Omental fat pad (tissue), 4 donors: Measurements from ENCODE around the gene OR6F1. TPM values are rescaled to one million over a fixed set of nuclear protein-coding genes. Genes with fewer than 3 reads are reported as not detected.
"Not testable (repeated sequence)": the region's sequence is repeated elsewhere in the genome, so short reads cannot be mapped to it uniquely, and the experiment has no call there.

Source experiments
- ATAC-seq: fragments of 150-250 bp; one replicate; pipeline ENCODE4 v1.9.1; 2016; ENCODE audit warnings: mild to moderate bottlenecking, moderate library complexity; ENCODE audit not compliant: low FRiP score
- DNase-seq: peaks from one replicate; pipeline ENCODE4 v3.0.0-alpha.2; 2019; ENCODE audit warnings: low spot score
- total RNA-seq, 4 donors: library from RNA; depleted of rRNA; stranded (reverse); fragments of >200 nt; gene quantifications; one replicate each; pipeline ENCODE4 v1.1.0, GENCODE V29; 2016
- TF ChIP-seq, protein P1 (sequence below), 3 donors: fragments of 450-650 bp; IDR thresholded peaks; one replicate each; pipeline ENCODE4 v1.5.1; 2016 to 2017; ENCODE audit warnings: antibody characterized with exemption in 3 of 3, mild to moderate bottlenecking in 3 of 3, moderate library complexity in 2 of 3

Gene OR6F1
- total RNA-seq, 4 donors from 2014 or later: not detected

DNA sequence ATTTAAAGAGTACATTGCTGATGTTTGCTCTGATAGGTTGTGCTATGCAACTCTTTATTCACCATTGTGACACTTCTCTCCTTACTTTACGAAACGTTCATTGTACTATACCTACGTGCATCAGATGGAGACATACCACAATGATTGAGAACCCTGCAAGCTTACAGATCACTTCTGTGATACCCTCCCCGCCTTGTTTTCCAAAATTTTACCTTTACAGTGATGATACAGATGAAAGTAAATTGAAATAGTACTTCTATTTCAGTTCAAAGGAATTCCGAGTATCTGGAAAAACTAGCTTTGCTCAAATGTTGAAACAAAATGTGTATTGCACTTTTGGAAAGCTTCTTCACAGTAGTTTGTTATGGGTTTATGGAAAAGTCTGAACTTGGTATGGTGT lies 25.3 kb upstream of the OR6F1 start:
- ATAC-seq (no peak), DNase-seq (no peak)
- TF ChIP-seq, protein P1, sequence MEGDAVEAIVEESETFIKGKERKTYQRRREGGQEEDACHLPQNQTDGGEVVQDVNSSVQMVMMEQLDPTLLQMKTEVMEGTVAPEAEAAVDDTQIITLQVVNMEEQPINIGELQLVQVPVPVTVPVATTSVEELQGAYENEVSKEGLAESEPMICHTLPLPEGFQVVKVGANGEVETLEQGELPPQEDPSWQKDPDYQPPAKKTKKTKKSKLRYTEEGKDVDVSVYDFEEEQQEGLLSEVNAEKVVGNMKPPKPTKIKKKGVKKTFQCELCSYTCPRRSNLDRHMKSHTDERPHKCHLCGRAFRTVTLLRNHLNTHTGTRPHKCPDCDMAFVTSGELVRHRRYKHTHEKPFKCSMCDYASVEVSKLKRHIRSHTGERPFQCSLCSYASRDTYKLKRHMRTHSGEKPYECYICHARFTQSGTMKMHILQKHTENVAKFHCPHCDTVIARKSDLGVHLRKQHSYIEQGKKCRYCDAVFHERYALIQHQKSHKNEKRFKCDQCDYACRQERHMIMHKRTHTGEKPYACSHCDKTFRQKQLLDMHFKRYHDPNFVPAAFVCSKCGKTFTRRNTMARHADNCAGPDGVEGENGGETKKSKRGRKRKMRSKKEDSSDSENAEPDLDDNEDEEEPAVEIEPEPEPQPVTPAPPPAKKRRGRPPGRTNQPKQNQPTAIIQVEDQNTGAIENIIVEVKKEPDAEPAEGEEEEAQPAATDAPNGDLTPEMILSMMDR (IDR thresholded peaks at IDR 0.05): no peak

DNA sequence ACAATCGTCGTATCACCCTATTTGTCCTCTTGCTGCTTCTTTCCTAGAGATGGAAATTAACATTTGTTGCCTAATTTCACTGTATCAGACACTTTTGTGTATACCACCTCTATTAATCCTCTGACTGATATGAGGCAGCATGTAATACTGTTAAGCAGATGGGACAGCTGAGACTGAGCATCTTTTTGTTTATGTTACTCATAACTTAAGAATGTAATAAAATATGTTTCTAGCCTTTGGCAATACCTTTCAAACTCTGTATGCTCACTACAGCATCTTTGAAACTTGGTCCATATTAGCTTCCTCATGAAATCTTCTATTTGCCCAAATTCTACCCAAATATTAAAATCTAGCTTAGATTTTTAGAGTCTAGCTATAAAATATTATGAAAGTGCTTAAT lies 24.3 kb upstream of the OR6F1 start:
- TF ChIP-seq, protein P1 (IDR thresholded peaks at IDR 0.05): no peak
- DNase-seq (no peak), ATAC-seq (no peak)

DNA sequence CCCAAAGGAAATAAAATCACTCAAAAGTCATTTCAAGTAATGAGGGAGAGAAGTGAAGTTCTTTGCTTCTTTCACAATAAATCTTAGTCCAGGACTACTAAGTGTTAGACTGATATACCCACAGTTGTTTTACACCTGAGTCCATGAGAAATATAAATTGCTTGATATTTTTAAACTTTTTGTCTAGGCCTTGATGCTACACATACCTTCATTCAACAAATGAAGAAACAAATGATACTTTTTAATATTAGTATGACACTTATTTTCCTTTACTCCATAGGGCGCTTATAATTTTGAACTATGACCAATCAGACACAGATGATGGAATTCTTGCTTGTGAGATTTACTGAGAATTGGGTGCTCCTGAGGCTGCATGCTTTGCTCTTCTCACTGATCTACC lies 21.9 kb upstream of the OR6F1 start, which contains the start of gene OR14K1:
Gene OR14K1 (plus strand): TSS at position 301 of the 400 bp plus-strand sequence. CDS start 0 bp downstream, at position 301.
- TF ChIP-seq, protein P1 (IDR thresholded peaks at IDR 0.05): no peak
- no peak for DNase-seq
- no peak for ATAC-seq

DNA sequence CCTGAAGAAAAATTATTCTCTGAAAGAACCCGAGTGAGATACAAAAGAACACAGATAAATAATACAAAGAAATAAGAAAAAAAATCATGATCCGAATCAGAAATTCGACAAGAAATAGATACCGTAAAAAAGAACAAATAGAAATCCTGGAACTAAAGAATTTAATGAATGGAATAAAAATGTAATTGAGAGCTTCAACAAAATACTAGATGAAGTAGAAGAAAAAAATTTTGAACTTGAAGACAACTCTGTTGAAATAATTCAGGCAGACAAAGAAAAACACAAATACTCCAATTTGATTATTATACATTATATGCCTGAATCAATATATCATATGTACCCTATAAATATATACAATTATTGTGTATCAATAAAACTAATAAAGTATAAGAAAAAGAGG lies 4.8 kb upstream of the OR6F1 start:
- ATAC-seq (no peak), DNase-seq (no peak)
- TF ChIP-seq, protein P1 (IDR thresholded peaks at IDR 0.05): no peak

DNA sequence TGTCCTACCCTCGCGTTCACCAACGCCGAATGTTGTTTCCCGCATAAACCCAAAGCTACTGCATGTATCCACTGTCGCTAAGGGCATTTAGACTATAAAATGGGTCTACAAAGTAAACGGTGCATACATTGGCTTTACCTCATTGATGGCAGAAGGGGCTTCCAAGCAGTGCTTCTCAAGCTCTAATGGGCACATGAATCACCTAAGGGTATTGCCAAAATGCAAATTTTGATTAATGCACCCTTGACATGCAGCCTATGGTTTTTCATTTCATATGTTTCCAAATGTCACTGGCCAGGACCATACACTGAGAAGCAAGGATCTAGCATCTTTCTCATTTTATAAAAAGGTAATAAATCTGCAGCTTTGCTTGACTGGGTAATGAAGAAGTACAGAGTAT lies 2.7 kb downstream of the OR6F1 start:
- TF ChIP-seq, protein P1 (IDR thresholded peaks at IDR 0.05): no peak
- DNase-seq (no peak), ATAC-seq (no peak)

DNA sequence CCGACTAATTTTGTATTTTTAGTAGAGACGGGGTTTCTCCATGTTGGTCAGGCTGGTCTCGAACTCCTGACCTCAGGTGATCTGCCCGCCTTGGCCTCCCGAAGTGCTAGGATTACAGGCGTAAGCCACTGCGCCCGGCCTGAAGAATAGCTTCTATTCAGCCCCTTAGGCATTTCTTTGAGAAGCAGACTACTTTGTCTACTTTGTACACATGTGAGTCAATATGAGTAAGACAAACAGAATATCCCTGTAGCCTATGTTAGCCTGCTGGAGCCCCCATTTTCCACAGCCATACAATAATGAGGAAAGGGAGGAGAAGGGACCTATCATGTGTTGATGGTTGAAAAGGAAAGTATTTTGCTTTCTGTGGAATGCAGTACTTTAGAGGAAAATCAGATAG lies 5.8 kb downstream of the OR6F1 start:
- DNase-seq, ATAC-seq: not testable (repeated sequence)

DNA sequence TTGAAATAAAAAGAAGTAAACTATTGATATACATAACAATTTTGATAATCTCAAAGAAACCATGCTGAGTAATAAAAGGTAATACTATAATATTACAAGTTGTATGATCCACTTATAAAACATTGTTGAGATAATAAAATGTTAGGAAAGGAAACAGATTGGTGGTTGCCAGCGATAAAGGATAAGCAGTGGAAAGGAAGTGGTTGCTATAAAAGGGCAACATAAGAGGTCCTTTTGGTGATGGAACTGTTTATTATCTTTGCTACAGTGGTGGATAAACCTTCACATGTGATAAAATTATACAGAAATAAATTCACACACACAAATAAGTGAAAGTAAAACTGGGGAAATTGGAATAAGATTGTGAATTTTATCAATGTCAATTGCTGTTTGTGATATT lies 15.1 kb downstream of the OR6F1 start:
- TF ChIP-seq, protein P1 (IDR thresholded peaks at IDR 0.05): no peak
- DNase-seq (no peak), ATAC-seq (no peak)
